Mesenteric fat pad (tissue), 1 donor: Measurements from ENCODE around the gene LRRFIP1. TPM values are rescaled to one million over a fixed set of nuclear protein-coding genes. Genes with fewer than 3 reads are reported as not detected.
A peak's percentile ranks its signal among the peaks of the same experiment; 100 is the strongest.

Source experiments
- DNase-seq: peaks from one replicate; pipeline ENCODE4 v3.0.0-alpha.2; 2020; ENCODE audit warnings: low spot score
- total RNA-seq: library from RNA; stranded (reverse); fragmentation: NEBNext Ultra II Directional; extraction: Animal tissue kit (Norgen Biotek cat#: 25700); gene quantifications from one replicate; pipeline ENCODE4 v1.2.1, GENCODE V29; 2021
- donor health status: DM: yes; HTN: yes; CAD: no.

Gene LRRFIP1
- total RNA-seq, 1 donor from 2014 or later, result 144 TPM

- DNase-seq, result peak; percentile 82
These were observed 55.7 kb downstream of the LRRFIP1 start for GRCh38 chr2:237682856-237683670.

GRCh38 chr2:237685408-237685807 is 58.0 kb downstream of the LRRFIP1 start:
- peak; percentile 53 for DNase-seq

- peak; percentile 87 for DNase-seq
These were observed 59.3 kb downstream of the LRRFIP1 start for GRCh38 chr2:237686659-237687136.

- DNase-seq, result no peak
These were observed 60.7 kb downstream of the LRRFIP1 start for GRCh38 chr2:237688081-237688480.

GRCh38 chr2:237688541-237688940 is 61.2 kb downstream of the LRRFIP1 start:
- peak; percentile 71 for DNase-seq

GRCh38 chr2:237689336-237690131 is 62.1 kb downstream of the LRRFIP1 start:
- peak; percentile 83 for DNase-seq

GRCh38 chr2:237691029-237691907 is 63.9 kb downstream of the LRRFIP1 start:
- peak; percentile 91 for DNase-seq

GRCh38 chr2:237691908-237692600 is 64.7 kb downstream of the LRRFIP1 start:
- peak; percentile 99 for DNase-seq

- DNase-seq, result peak; percentile 90
These were observed 65.4 kb downstream of the LRRFIP1 start for GRCh38 chr2:237692601-237693290.

GRCh38 chr2:237693291-237693994 is 66.1 kb downstream of the LRRFIP1 start:
- peak; percentile 74 for DNase-seq

- peak; percentile 86 for DNase-seq
These were observed 67.2 kb downstream of the LRRFIP1 start for GRCh38 chr2:237694415-237695194.

- DNase-seq, result no peak
These were observed 67.9 kb downstream of the LRRFIP1 start for GRCh38 chr2:237695201-237695780.

- DNase-seq, result peak; percentile 68
These were observed 69.1 kb downstream of the LRRFIP1 start for GRCh38 chr2:237696461-237696860.

- DNase-seq, result peak; percentile 72
These were observed 70.4 kb downstream of the LRRFIP1 start for GRCh38 chr2:237697586-237698357.

GRCh38 chr2:237698358-237698694 is 70.9 kb downstream of the LRRFIP1 start:
- no peak for DNase-seq

- no peak for DNase-seq
These were observed 72.6 kb downstream of the LRRFIP1 start for GRCh38 chr2:237699870-237700511.

- DNase-seq, result no peak
These were observed 73.2 kb downstream of the LRRFIP1 start for GRCh38 chr2:237700512-237701032.
